ENCODE measurements around the gene PCDHGA9.
"Not testable (repeated sequence)": the region's sequence is repeated elsewhere in the genome, so short reads cannot be mapped to it uniquely, and the experiment has no call there.

The PCDHGA9 gene

GRCh38 chr5:141371572-141372475, 30.8 kb upstream of the PCDHGA9 start:
- no peak for TF ChIP-seq CTCF (IDR thresholded peaks at IDR 0.05; ENCODE audit: borderline replicate concordance, control extremely low read depth, extremely low read depth, insufficient read depth, missing control alignments)
- no peak for DNase-seq (ENCODE audit: low spot score)
- in situ Hi-C loops (cut with MboI; ENCODE audit: low sequenced_read_pairs, unreplicated experiment) = no loop called here

GRCh38 chr5:141373673-141374317, 28.8 kb upstream of the PCDHGA9 start, which contains the start of gene PCDHGA6:
TSS of gene PCDHGA6 (plus strand) at chr5:141373891. CDS start at chr5:141374084, 193 bp downstream.
- DNase-seq (ENCODE audit: low spot score) = no peak
- peak; percentile 15 for TF ChIP-seq CTCF (IDR thresholded peaks at IDR 0.05; ENCODE audit: borderline replicate concordance, control extremely low read depth, extremely low read depth, insufficient read depth, missing control alignments)
- in situ Hi-C loops (cut with MboI; ENCODE audit: low sequenced_read_pairs, unreplicated experiment) = no loop called here

- no peak for DNase-seq (ENCODE audit: low spot score)
- TF ChIP-seq CTCF (IDR thresholded peaks at IDR 0.05; ENCODE audit: borderline replicate concordance, control extremely low read depth, extremely low read depth, insufficient read depth, missing control alignments) = no peak
- in situ Hi-C loops (cut with MboI; ENCODE audit: low sequenced_read_pairs, unreplicated experiment) = no loop called here
Observed at GRCh38 chr5:141374627-141375026, 28.0 kb upstream of the PCDHGA9 start.

- in situ Hi-C loops (cut with MboI; ENCODE audit: low sequenced_read_pairs, unreplicated experiment); DNase-seq (ENCODE audit: low spot score): not testable (repeated sequence)
Observed at GRCh38 chr5:141375444-141376155, 27.0 kb upstream of the PCDHGA9 start.

- no peak for TF ChIP-seq CTCF (IDR thresholded peaks at IDR 0.05; ENCODE audit: borderline replicate concordance, control extremely low read depth, extremely low read depth, insufficient read depth, missing control alignments)
- peak; percentile 48 for DNase-seq (ENCODE audit: low spot score)
- in situ Hi-C loops (cut with MboI; ENCODE audit: low sequenced_read_pairs, unreplicated experiment) = no loop called here
Observed at GRCh38 chr5:141382469-141383294, 19.9 kb upstream of the PCDHGA9 start, which contains the start of gene PCDHGA7. TSS of gene PCDHGA7 (plus strand) at chr5:141382742. CDS start at chr5:141382900, 158 bp downstream.

- no peak for TF ChIP-seq CTCF (IDR thresholded peaks at IDR 0.05; ENCODE audit: borderline replicate concordance, control extremely low read depth, extremely low read depth, insufficient read depth, missing control alignments)
- in situ Hi-C loops (cut with MboI; ENCODE audit: low sequenced_read_pairs, unreplicated experiment) = no loop called here
- DNase-seq (ENCODE audit: low spot score) = no peak
Observed at GRCh38 chr5:141383345-141383744, 19.2 kb upstream of the PCDHGA9 start.
